ENCODE results near the gene CA11. TPM values are rescaled to one million over a fixed set of nuclear protein-coding genes. Genes with fewer than 3 reads are reported as not detected.
A peak's percentile ranks its signal among the peaks of the same experiment; 100 is the strongest.

The CA11 gene
- total RNA-seq, 3 donors from 2014 or later, result 2.2 to 14.2 (median 9.8) TPM

DNA sequence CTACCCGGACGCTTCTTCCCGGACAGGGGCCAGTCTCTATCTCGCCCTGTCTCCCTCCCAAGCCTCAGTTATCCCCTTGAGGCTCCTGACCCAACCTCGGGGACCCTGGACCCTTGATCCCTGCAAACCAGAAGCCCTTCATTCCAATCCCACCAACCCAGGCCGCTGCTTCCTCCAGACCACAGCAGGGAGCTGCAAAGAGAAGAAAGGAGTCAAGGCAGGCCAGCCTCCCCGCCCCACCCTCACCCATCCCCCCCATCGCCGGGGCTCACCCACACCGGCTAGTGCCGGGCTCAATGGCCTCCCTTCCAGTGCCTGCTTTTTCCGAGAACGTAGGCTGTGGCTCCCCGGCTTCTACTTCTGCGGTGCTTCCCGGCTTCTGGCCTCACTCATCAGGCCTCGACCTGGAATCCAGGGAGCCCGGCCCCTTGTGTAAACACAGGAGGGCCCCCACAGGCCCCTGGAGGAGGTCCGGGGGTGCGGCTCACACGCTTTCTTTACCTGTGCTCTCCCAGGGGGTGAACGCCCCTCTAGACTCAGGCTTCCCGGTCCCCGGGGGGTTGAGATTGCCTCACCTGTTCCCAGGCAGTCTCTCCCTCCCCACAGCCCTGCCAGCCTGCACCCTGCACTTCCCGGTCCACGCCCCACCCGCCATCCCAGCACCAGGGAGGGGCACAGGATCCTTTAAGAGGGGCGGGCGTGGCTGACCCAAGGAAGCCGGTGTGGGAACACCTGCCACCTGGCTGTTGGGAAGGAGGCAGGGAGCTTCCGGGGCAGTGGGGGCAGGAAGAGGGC, 31.4 kb downstream of the CA11 start, which contains the start of gene FAM83E:
FAM83E (minus strand) TSS at position 641 of the 795 bp plus-strand sequence. CDS start 1,704 bp downstream, outside the sequence.
- Histone ChIP-seq H3K9me3 (no peaks in the 10 kb centered on the region), H3K27ac (peak within 1 kb of the TSS; percentile 63 to 93), H3K4me1 (peaks cover 4 to 27% of the 10 kb centered on the region in 2 donors), H3K36me3 (no peaks in the 10 kb centered on the region), H3K27me3 (no peaks in the 10 kb centered on the region), H3K4me3 (peak within 1 kb of the TSS in 1 of 3 donors; percentile 16)
- TF ChIP-seq POLR2A (IDR thresholded peaks at IDR 0.05) (no peak), POLR2AphosphoS5 (IDR thresholded peaks at IDR 0.05) (peak in 1 of 3 donors; percentile 12)
- TF ChIP-seq, protein P1, sequence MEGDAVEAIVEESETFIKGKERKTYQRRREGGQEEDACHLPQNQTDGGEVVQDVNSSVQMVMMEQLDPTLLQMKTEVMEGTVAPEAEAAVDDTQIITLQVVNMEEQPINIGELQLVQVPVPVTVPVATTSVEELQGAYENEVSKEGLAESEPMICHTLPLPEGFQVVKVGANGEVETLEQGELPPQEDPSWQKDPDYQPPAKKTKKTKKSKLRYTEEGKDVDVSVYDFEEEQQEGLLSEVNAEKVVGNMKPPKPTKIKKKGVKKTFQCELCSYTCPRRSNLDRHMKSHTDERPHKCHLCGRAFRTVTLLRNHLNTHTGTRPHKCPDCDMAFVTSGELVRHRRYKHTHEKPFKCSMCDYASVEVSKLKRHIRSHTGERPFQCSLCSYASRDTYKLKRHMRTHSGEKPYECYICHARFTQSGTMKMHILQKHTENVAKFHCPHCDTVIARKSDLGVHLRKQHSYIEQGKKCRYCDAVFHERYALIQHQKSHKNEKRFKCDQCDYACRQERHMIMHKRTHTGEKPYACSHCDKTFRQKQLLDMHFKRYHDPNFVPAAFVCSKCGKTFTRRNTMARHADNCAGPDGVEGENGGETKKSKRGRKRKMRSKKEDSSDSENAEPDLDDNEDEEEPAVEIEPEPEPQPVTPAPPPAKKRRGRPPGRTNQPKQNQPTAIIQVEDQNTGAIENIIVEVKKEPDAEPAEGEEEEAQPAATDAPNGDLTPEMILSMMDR (IDR thresholded peaks at IDR 0.05), result no peak
- intact Hi-C loops (cut with DNase I; ENCODE audit: low total_unique reads), result no loop called here
- DNase-seq (ENCODE audit: low spot score in 2 of 2), result no peak

DNA sequence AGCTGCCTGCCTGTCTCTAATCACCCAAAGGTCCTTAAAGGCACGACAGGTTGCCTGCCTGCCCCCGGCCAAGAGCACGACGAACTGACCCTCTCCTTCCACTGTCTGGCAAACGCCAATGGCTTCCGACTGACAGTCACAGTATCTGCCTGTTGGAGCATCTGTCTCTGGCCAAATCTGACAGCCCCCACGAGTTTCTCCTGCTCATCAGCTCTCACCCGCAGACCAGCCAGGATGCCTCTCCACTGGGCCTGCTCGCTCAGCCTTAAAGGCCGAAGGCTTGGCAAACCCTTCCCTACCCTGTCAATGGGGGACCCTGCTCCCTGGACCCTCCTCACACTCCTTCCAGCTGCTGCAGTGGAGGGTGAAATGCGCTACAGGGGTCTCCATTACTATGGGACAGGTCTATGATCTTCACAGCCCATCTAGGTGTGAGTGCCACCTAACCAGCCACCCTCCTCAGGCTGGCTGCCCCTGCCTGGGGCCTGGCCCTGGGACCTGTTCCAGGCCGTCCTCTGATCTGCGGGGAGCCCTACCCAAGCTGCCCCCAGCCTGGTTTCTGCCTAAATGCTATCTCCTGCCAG, 32.0 kb downstream of the CA11 start:
- peak overlapping the region; percentile 63 to 93 for H3K27ac ChIP-seq

DNA sequence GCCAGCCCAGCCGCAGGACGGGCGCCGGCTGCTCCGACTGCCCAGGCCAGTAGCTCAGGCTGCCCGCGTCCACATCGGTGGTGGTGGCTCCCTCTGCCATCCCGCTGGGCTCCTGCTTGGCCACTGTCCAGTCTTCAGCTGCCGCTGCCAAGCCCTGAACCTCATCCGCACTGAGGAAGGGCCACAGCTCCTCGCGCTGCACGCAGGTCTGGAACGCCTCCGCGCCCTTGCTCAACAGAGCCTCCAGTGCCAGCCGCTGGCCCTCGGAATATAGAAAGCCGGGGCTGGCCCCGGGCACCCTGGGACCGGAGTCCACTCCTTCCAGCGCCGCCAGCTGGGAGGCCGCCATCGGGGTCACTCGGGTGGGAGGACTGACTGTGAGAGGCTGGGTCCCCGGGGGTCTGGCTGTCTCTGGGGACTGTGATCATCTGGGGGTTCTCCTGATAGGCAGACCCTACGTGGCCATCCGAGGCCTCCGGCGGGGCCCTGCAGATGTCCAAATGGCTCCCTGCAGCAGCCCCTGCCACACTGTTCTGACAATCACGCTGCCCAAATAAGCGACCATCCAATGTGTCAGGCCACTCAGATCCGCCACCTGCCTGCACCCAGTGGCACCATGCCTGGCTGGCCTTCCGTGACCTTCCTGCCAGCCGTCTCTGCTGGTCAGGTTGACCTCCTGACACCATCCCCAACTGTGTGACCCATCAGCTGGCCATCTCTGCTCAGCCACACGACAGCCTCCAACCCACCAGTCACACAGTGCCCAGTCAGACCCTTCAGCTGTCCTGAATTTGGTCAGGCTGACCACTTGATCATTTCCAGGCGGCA, 32.7 kb downstream of the CA11 start:
- TF ChIP-seq POLR2AphosphoS5 (IDR thresholded peaks at IDR 0.05), result no peak
- TF ChIP-seq, protein P1 (IDR thresholded peaks at IDR 0.05), result no peak
- H3K27me3 ChIP-seq, result no peaks in the 10 kb centered on the region
- DNase-seq (ENCODE audit: low spot score in 2 of 2), result no peak
- intact Hi-C loops (cut with DNase I; ENCODE audit: low total_unique reads), result no loop called here
- H3K4me1 ChIP-seq, result peaks cover 4 to 27% of the 10 kb centered on the region in 2 donors
- peak overlapping the region in 2 of 3 donors; percentile 7 to 33 for H3K4me3 ChIP-seq
- no peaks in the 10 kb centered on the region for H3K9me3 ChIP-seq
- H3K36me3 ChIP-seq, result no peaks in the 10 kb centered on the region
- H3K27ac ChIP-seq, result peak overlapping the region; percentile 55 to 63

More for the DNA sequence above, 32.0 kb downstream of the CA11 start:
- Histone ChIP-seq H3K9me3 (no peaks in the 10 kb centered on the region), H3K4me3 (no peak overlapping the region), H3K4me1 (peaks cover 4 to 27% of the 10 kb centered on the region in 2 donors), H3K36me3 (no peaks in the 10 kb centered on the region), H3K27me3 (no peaks in the 10 kb centered on the region)
- intact Hi-C loops (cut with DNase I; ENCODE audit: low total_unique reads), result no loop called here
- TF ChIP-seq POLR2AphosphoS5 (IDR thresholded peaks at IDR 0.05) (no peak), POLR2A (IDR thresholded peaks at IDR 0.05) (no peak)
- TF ChIP-seq, protein P1 (IDR thresholded peaks at IDR 0.05), result no peak
- DNase-seq (ENCODE audit: low spot score in 2 of 2), result no peak

DNA sequence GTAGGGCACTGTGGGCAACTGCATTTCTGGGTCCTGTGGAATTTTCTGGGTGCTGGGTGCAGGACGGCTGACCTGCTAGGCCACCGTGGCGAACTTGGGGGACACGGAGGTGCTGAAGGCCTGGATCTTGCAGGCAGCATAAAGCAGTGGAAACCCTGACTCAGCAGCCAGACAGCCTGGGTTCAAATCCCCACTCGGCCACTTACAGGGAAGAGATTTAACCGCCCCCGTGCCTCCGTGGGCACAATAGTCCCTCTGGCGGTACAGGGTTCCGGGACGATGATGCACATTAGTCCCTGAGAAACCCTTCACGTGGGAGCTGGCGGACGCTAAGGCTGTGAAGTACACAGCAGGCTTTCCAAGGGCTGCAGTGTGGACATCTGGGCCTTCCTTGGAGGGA, 34.1 kb downstream of the CA11 start:
- no peak for DNase-seq (ENCODE audit: low spot score in 2 of 2)
- no peak overlapping the region for H3K4me3 ChIP-seq
- no peaks in the 10 kb centered on the region for H3K36me3 ChIP-seq
- TF ChIP-seq, protein P1 (IDR thresholded peaks at IDR 0.05), result no peak
- no peak for TF ChIP-seq POLR2A (IDR thresholded peaks at IDR 0.05)
- TF ChIP-seq POLR2AphosphoS5 (IDR thresholded peaks at IDR 0.05), result no peak
- no peaks in the 10 kb centered on the region for H3K9me3 ChIP-seq
- H3K4me1 ChIP-seq, result peaks cover 4 to 13% of the 10 kb centered on the region in 2 donors
- no peak overlapping the region for H3K27ac ChIP-seq
- intact Hi-C loops (cut with DNase I; ENCODE audit: low total_unique reads), result no loop called here
- H3K27me3 ChIP-seq, result no peaks in the 10 kb centered on the region
